SIG-M5 treated with dmso at 0.1 percent for 504 hours (cell line): ENCODE results near the gene C11orf71.

Experiments
- DNase-seq: peaks from one replicate; lab custom pipeline; 2025; ENCODE audit not compliant: unreplicated experiment; lab: John Stamatoyannopoulos, UW

Gene C11orf71

GRCh38 chr11:114359342-114359741, 41.0 kb downstream of the C11orf71 start:
- no peak for DNase-seq

- no peak for DNase-seq
Observed at GRCh38 chr11:114358716-114359115, 41.6 kb downstream of the C11orf71 start.

GRCh38 chr11:114354076-114354475, 46.2 kb downstream of the C11orf71 start:
- DNase-seq, result no peak

- DNase-seq, result no peak
Observed at GRCh38 chr11:114353443-114353842, 46.9 kb downstream of the C11orf71 start.

GRCh38 chr11:114350022-114350421, 50.3 kb downstream of the C11orf71 start:
- no peak for DNase-seq
